ENCODE measurements around the gene ANKDD1B. TPM values are rescaled to one million over a fixed set of nuclear protein-coding genes. Genes with fewer than 3 reads are reported as not detected.
"Not testable (repeated sequence)": the region's sequence is repeated elsewhere in the genome, so short reads cannot be mapped to it uniquely, and the experiment has no call there.

The ANKDD1B gene
- total RNA-seq, 1 donor, result 0.45 TPM

DNA sequence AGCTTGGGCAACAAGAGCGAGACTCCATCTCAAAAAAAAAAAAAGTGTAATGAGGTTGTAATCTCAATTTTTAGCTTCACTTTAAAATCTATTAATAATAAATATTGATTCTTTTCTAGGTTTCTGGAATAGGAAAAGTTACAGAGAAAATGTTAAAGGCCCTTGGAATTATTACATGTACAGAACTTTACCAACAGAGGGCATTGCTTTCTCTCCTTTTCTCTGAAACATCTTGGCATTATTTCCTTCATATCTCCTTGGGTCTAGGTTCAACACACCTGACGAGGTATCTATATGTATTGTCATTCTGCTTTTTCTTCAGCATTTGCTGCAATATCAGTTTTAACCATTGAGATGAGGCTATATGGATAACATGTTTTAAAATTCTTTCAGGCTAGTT, 26.6 kb upstream of the ANKDD1B start:
- DNase-seq (ENCODE audit: low read depth), result no peak
- H3K4me3 ChIP-seq (ENCODE audit: low read depth, low read length), result no peak overlapping the region
- TF ChIP-seq, protein P1, sequence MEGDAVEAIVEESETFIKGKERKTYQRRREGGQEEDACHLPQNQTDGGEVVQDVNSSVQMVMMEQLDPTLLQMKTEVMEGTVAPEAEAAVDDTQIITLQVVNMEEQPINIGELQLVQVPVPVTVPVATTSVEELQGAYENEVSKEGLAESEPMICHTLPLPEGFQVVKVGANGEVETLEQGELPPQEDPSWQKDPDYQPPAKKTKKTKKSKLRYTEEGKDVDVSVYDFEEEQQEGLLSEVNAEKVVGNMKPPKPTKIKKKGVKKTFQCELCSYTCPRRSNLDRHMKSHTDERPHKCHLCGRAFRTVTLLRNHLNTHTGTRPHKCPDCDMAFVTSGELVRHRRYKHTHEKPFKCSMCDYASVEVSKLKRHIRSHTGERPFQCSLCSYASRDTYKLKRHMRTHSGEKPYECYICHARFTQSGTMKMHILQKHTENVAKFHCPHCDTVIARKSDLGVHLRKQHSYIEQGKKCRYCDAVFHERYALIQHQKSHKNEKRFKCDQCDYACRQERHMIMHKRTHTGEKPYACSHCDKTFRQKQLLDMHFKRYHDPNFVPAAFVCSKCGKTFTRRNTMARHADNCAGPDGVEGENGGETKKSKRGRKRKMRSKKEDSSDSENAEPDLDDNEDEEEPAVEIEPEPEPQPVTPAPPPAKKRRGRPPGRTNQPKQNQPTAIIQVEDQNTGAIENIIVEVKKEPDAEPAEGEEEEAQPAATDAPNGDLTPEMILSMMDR (IDR thresholded peaks at IDR 0.05; ENCODE audit: insufficient read depth, low read length), result no peak

DNA sequence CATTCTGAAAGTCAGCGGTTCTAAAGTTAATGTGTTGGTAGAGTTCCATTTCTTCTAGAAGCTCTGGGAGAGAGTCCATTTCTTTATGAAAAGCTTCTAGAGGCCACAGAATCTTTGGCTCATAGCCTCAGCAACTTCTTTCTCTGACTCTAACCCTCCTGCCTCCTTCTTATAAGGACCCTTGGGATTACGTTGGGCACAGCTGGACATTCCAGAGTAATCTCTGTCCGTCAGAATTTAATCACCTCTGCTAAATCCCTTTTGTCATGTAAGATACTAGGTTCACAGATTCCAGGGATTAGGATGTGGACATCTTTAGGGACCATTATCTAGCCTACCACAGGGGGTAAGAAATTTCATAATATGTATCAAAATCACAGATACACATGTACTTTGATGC, 22.6 kb upstream of the ANKDD1B start:
- peak; percentile 85 for DNase-seq (ENCODE audit: low read depth)
- H3K4me3 ChIP-seq (ENCODE audit: low read depth, low read length), result no peak overlapping the region
- TF ChIP-seq, protein P1 (IDR thresholded peaks at IDR 0.05; ENCODE audit: insufficient read depth, low read length), result no peak

DNA sequence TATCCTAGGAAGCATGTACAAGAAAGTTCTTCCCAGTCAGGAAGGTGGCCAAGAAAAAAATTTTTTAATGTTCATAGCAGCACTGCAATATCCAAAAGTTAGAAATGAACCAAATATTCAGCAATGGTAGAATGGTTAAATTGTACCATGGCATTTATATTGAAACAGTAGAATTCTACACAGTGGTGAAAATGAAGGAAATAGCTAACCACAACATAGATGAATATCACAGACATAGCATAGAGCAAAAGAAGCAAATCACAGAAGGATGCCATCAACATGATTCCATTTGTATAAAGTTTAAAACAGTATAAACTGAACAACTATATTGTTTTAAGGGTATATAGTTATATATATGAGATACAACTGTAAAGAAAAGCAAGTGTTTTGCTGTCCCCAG, 10.7 kb upstream of the ANKDD1B start:
- no peak overlapping the region for H3K4me3 ChIP-seq (ENCODE audit: low read depth, low read length)
- TF ChIP-seq, protein P1 (IDR thresholded peaks at IDR 0.05; ENCODE audit: insufficient read depth, low read length), result no peak
- no peak for DNase-seq (ENCODE audit: low read depth)

DNA sequence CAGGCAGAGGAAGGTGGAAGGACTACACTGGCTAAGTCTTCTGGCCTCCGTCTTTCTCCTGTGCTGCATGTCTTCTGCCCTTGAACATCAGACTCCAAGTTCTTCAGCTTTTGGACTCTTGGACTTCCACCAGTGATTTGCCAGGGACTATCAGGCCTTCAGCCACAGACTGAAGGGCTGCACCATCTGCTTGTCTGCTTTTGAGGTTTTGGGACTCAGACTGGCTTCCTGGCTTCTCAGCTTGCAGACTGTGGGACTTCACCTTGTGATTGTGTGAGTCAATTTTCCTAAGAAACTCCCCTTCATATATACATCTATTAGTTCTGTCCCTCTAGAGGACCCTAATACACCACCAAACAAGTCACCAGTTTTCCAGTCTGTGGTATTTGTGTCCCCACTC, 9.7 kb upstream of the ANKDD1B start:
- no peak overlapping the region for H3K4me3 ChIP-seq (ENCODE audit: low read depth, low read length)
- TF ChIP-seq, protein P1 (IDR thresholded peaks at IDR 0.05; ENCODE audit: insufficient read depth, low read length), result no peak
- peak; percentile 11 for DNase-seq (ENCODE audit: low read depth)

DNA sequence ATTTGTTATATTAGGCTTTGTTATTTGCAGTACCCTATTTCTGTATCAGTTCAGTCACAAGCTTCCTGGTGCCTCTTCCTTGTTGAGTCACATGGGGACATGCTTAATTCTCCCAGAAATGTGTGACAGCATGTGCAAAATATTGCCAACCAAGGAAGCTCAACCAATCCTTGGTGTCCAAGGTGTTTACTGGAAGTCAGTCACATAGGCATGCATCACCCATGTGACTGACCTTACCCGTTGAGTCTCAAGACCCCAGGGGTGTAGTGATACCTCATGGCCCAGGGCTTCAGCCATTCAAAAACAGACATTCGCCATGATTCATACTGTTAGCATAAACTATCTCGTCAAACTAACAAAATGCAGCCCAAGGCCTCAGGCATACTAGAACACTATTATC, 9.3 kb upstream of the ANKDD1B start:
- no peak overlapping the region for H3K4me3 ChIP-seq (ENCODE audit: low read depth, low read length)
- peak; percentile 12 for DNase-seq (ENCODE audit: low read depth)
- TF ChIP-seq, protein P1 (IDR thresholded peaks at IDR 0.05; ENCODE audit: insufficient read depth, low read length), result no peak

DNA sequence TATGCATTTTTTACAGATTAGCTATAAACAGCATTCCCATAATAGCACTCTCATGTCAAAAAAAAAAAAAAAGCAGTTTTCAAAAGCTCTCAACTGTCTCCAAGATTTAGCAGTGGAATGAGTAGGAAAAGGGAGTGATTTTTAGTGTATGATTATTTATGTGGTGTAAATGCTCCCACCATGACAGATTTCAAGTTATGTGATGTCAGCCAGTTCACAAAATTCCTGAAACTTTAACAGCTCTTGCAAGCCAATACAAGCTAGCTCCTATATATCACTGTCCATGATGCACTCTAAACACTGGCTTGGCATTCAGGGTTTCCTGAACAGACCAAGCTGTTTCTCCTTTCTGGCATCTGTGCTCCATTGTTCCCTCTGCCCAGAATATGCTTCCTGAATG, 7.9 kb upstream of the ANKDD1B start:
- TF ChIP-seq, protein P1 (IDR thresholded peaks at IDR 0.05; ENCODE audit: insufficient read depth, low read length), result no peak
- no peak overlapping the region for H3K4me3 ChIP-seq (ENCODE audit: low read depth, low read length)
- peak; percentile 95 for DNase-seq (ENCODE audit: low read depth)

DNA sequence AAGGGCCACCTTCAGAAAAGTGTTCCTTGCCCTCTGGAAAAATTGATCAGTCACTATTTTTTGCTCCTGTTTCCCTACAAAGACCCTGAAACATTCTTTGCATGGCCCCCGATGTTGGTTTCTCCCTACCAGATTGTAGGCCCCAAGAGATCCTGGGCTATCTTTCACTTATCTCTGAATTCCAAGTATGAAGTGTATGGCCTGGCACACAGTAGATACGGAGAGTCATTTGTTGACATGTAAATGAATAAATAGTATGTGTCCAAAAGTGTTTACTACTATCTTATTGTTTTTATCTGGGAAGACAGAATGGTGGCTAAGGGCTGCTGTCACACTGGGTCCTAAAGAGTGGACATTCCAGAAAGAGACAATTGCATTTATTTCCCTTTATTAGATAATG, 7.4 kb upstream of the ANKDD1B start:
- no peak for DNase-seq (ENCODE audit: low read depth)
- H3K4me3 ChIP-seq (ENCODE audit: low read depth, low read length), result no peak overlapping the region
- TF ChIP-seq, protein P1 (IDR thresholded peaks at IDR 0.05; ENCODE audit: insufficient read depth, low read length), result no peak

DNA sequence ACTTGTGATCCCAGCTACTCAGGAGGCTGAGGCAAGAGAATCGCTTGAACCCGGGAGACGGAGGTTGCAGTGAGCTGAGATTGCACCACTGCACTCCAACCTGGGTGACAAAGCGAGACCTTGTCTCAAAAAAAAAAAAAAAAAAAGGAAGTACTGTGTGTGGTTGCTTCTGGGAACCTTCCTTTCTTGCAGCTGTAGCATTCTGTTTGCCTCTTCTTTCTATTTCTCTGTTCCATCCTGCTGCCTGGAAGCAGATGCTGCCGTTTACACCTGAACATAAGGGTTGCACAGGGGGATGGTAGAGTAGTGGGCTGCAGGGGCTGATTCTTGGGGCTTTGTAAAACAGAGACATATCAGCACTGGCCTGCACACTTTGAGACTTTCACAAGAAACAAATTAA, 3.9 kb upstream of the ANKDD1B start:
- H3K4me3 ChIP-seq (ENCODE audit: low read depth, low read length); DNase-seq (ENCODE audit: low read depth): not testable (repeated sequence)

All from fibroblast of the aortic adventitia (primary cell).